ENCODE results near the gene KRTAP10-1. TPM values are rescaled to one million over a fixed set of nuclear protein-coding genes. Genes with fewer than 3 reads are reported as not detected.
"Not testable (repeated sequence)": the region's sequence is repeated elsewhere in the genome, so short reads cannot be mapped to it uniquely, and the experiment has no call there.

The KRTAP10-1 gene
- total RNA-seq, 1 experiment from 2014 or later, result not detected

GRCh38 chr21:44581158-44581557 lies 41.2 kb upstream of the KRTAP10-1 start (continued):
- TF ChIP-seq ERG (CRISPR knock-in tag; IDR thresholded peaks at IDR 0.05) (no peak), SOX15 (CRISPR knock-in tag; IDR thresholded peaks at IDR 0.05) (no peak), TEAD1 (CRISPR knock-in tag; IDR thresholded peaks at IDR 0.05) (no peak)

- ATAC-seq; POLR2A ChIA-PET; H3K27ac Mint-ChIP-seq; H3K27me3 Mint-ChIP-seq (ENCODE audit: low read depth); H3K4me1 Mint-ChIP-seq; H3K4me3 Mint-ChIP-seq; DNase-seq (ENCODE audit: low spot score): not testable (repeated sequence)
- Mint-ChIP-seq H3K36me3 (peaks cover 21% of the 10 kb centered on the region), H3K9me3 (peaks cover 34% of the 10 kb centered on the region)
- CTCF ChIA-PET, result interaction anchor here (1.0 to 2.2 kb wide), 4 partner anchors 31 to 213 kb away, joined by 3 to 9 read pairs (median 4); no protein-coding TSS in a partner anchor
These were observed 40.3 kb upstream of the KRTAP10-1 start, which contains the start of gene KRTAP10-5 for GRCh38 chr21:44580231-44580821. TSS of gene KRTAP10-5 (minus strand) at chr21:44580604. CDS start at chr21:44580578, 26 bp downstream.

GRCh38 chr21:44579833-44580144 lies 39.8 kb upstream of the KRTAP10-1 start:
- ChIA-PET CTCF (interaction anchor here (1.0 to 2.2 kb wide), 2 partner anchors 30 to 214 kb away, joined by 3 to 9 read pairs; no protein-coding TSS in a partner anchor), POLR2A (no interaction called here)
- H3K27me3 Mint-ChIP-seq (ENCODE audit: low read depth), result no peaks in the 10 kb centered on the region; the same call in 1 of the 2 replicates
- ATAC-seq (no peak), DNase-seq (ENCODE audit: low spot score) (no peak)
- no peak overlapping the region for H3K27ac Mint-ChIP-seq
- TF ChIP-seq TP53 (CRISPR knock-in tag; IDR thresholded peaks at IDR 0.05), result no peak
- no peak for TF ChIP-seq NR2C2 (CRISPR knock-in tag; IDR thresholded peaks at IDR 0.05)
- no peak for TF ChIP-seq GABPB1 (CRISPR knock-in tag; IDR thresholded peaks at IDR 0.05)
- no peak for TF ChIP-seq MYBL2 (CRISPR knock-in tag; IDR thresholded peaks at IDR 0.05)
- no peak for TF ChIP-seq ZNF396 (CRISPR knock-in tag; IDR thresholded peaks at IDR 0.05; ENCODE audit: borderline replicate concordance)
- no peak for TF ChIP-seq NFE2L1 (CRISPR knock-in tag; IDR thresholded peaks at IDR 0.05)
- no peak for TF ChIP-seq ZSCAN18 (CRISPR knock-in tag; IDR thresholded peaks at IDR 0.05)
- no peak for TF ChIP-seq JAZF1 (CRISPR knock-in tag; IDR thresholded peaks at IDR 0.05)
- TF ChIP-seq ATF2 (CRISPR knock-in tag; IDR thresholded peaks at IDR 0.05; ENCODE audit: borderline replicate concordance, low read depth), result no peak
- peaks cover 33% of the 10 kb centered on the region for H3K9me3 Mint-ChIP-seq
- no peak overlapping the region for H3K4me3 Mint-ChIP-seq
- peaks cover 13% of the 10 kb centered on the region for H3K4me1 Mint-ChIP-seq
- peaks cover 21% of the 10 kb centered on the region for H3K36me3 Mint-ChIP-seq

GRCh38 chr21:44579056-44579832 lies 39.2 kb upstream of the KRTAP10-1 start:
- H3K4me1 Mint-ChIP-seq, result peaks cover 17% of the 10 kb centered on the region
- POLR2A ChIA-PET, result no interaction called here
- CTCF ChIA-PET, result interaction anchor here (2.2 kb wide), 1 partner anchor 214 kb away, joined by 9 read pairs; no protein-coding TSS in a partner anchor
- no peaks in the 10 kb centered on the region; the same call in 1 of the 2 replicates for H3K27me3 Mint-ChIP-seq (ENCODE audit: low read depth)
- H3K36me3 Mint-ChIP-seq, result peaks cover 21% of the 10 kb centered on the region
- DNase-seq (ENCODE audit: low spot score) (no peak), ATAC-seq (no peak)
- H3K9me3 Mint-ChIP-seq, result peaks cover 33% of the 10 kb centered on the region
- no peak overlapping the region for H3K4me3 Mint-ChIP-seq
- peak overlapping the region; percentile 69 for H3K27ac Mint-ChIP-seq
- TF ChIP-seq SOX15 (CRISPR knock-in tag; IDR thresholded peaks at IDR 0.05) (no peak), CDX4 (CRISPR knock-in tag; IDR thresholded peaks at IDR 0.05; ENCODE audit: borderline replicate concordance) (no peak), FOXP4 (CRISPR knock-in tag; IDR thresholded peaks at IDR 0.05) (no peak), USF2 (CRISPR knock-in tag; IDR thresholded peaks at IDR 0.05) (no peak), PREB (CRISPR knock-in tag; IDR thresholded peaks at IDR 0.05; ENCODE audit: borderline replicate concordance) (no peak), ZBTB43 (CRISPR knock-in tag; IDR thresholded peaks at IDR 0.05) (no peak)

All from WTC11 (cell line).